Stimulated activated naive CD8-positive, alpha-beta T cell treated with anti-CD3 and anti-CD28 coated beads, Interleukin-15, Interleukin-2, amounts not matched to agents 100 ng/mL and 50 ng/mL, for 24 hours (primary cell): ENCODE data around the gene TAB2.

Source experiments
- H3K27ac Mint-ChIP-seq: one replicate; pipeline ENCODE4 v1.8.0; 2021; ENCODE audit warnings: mild to moderate bottlenecking, mixed read lengths
- H3K27me3 Mint-ChIP-seq: one replicate; pipeline ENCODE4 v1.8.0; 2021; ENCODE audit warnings: mixed read lengths
- H3K36me3 Mint-ChIP-seq: one replicate; pipeline ENCODE4 v1.8.0; 2021; ENCODE audit warnings: low read depth, mixed read lengths
- H3K4me1 Mint-ChIP-seq: one replicate; pipeline ENCODE4 v1.8.0; 2021; ENCODE audit warnings: low read depth, mixed read lengths
- H3K4me3 Mint-ChIP-seq: one replicate; pipeline ENCODE4 v1.8.0; 2021; ENCODE audit warnings: mild to moderate bottlenecking, mixed read lengths
- H3K9me3 Mint-ChIP-seq: one replicate; pipeline ENCODE4 v1.8.0; 2021; ENCODE audit warnings: mixed read lengths

Gene TAB2

GRCh38 chr6:149387779-149388512, 70.4 kb downstream of the TAB2 start:
- peaks cover 22% of the 10 kb centered on the region for H3K9me3 Mint-ChIP-seq
- H3K27ac Mint-ChIP-seq = no peak overlapping the region
- H3K4me1 Mint-ChIP-seq = peaks cover 62% of the 10 kb centered on the region
- no peak overlapping the region for H3K4me3 Mint-ChIP-seq
- peaks cover 94% of the 10 kb centered on the region for H3K36me3 Mint-ChIP-seq
- H3K27me3 Mint-ChIP-seq = no peaks in the 10 kb centered on the region

GRCh38 chr6:149389509-149390297, 72.2 kb downstream of the TAB2 start:
- no peak overlapping the region for H3K27ac Mint-ChIP-seq
- peaks cover 94% of the 10 kb centered on the region for H3K36me3 Mint-ChIP-seq
- H3K27me3 Mint-ChIP-seq = no peaks in the 10 kb centered on the region
- no peak overlapping the region for H3K4me3 Mint-ChIP-seq
- peaks cover 17% of the 10 kb centered on the region for H3K9me3 Mint-ChIP-seq
- peaks cover 63% of the 10 kb centered on the region for H3K4me1 Mint-ChIP-seq

GRCh38 chr6:149392093-149392492, 74.6 kb downstream of the TAB2 start:
- Mint-ChIP-seq H3K27me3 (no peaks in the 10 kb centered on the region), H3K4me1 (peaks cover 59% of the 10 kb centered on the region), H3K27ac (peak overlapping the region; percentile 61), H3K4me3 (no peak overlapping the region), H3K9me3 (peaks cover 2% of the 10 kb centered on the region), H3K36me3 (peaks cover 91% of the 10 kb centered on the region)

GRCh38 chr6:149392535-149392934, 75.0 kb downstream of the TAB2 start:
- no peaks in the 10 kb centered on the region for H3K27me3 Mint-ChIP-seq
- H3K36me3 Mint-ChIP-seq = peaks cover 90% of the 10 kb centered on the region
- peak overlapping the region; percentile 61 for H3K27ac Mint-ChIP-seq
- no peak overlapping the region for H3K4me3 Mint-ChIP-seq
- H3K9me3 Mint-ChIP-seq = no peaks in the 10 kb centered on the region
- peaks cover 58% of the 10 kb centered on the region for H3K4me1 Mint-ChIP-seq

GRCh38 chr6:149393002-149393679, 75.6 kb downstream of the TAB2 start:
- Mint-ChIP-seq H3K36me3 (peaks cover 88% of the 10 kb centered on the region), H3K27ac (peak overlapping the region; percentile 7), H3K4me3 (no peak overlapping the region), H3K4me1 (peaks cover 56% of the 10 kb centered on the region), H3K9me3 (no peaks in the 10 kb centered on the region), H3K27me3 (no peaks in the 10 kb centered on the region)

GRCh38 chr6:149395185-149395584, 77.7 kb downstream of the TAB2 start:
- Mint-ChIP-seq H3K4me3 (no peak overlapping the region), H3K36me3 (peaks cover 81% of the 10 kb centered on the region), H3K4me1 (peaks cover 52% of the 10 kb centered on the region), H3K27ac (no peak overlapping the region), H3K27me3 (no peaks in the 10 kb centered on the region), H3K9me3 (no peaks in the 10 kb centered on the region)

GRCh38 chr6:149397384-149397783, 79.9 kb downstream of the TAB2 start:
- H3K27me3 Mint-ChIP-seq = no peaks in the 10 kb centered on the region
- peaks cover 84% of the 10 kb centered on the region for H3K36me3 Mint-ChIP-seq
- H3K4me1 Mint-ChIP-seq = peaks cover 33% of the 10 kb centered on the region
- no peak overlapping the region for H3K27ac Mint-ChIP-seq
- no peak overlapping the region for H3K4me3 Mint-ChIP-seq
- H3K9me3 Mint-ChIP-seq = no peaks in the 10 kb centered on the region

GRCh38 chr6:149400050-149400449, 82.5 kb downstream of the TAB2 start, which contains the start of gene SUMO4:
Gene SUMO4 (plus strand): TSS chr6:149400262. CDS start chr6:149400392, 130 bp downstream.
- Mint-ChIP-seq H3K36me3 (peaks cover 82% of the 10 kb centered on the region), H3K27ac (no peak within 1 kb of the TSS), H3K4me1 (peaks cover 22% of the 10 kb centered on the region), H3K27me3 (no peaks in the 10 kb centered on the region), H3K4me3 (no peak within 1 kb of the TSS), H3K9me3 (no peaks in the 10 kb centered on the region)

- Mint-ChIP-seq H3K9me3 (no peaks in the 10 kb centered on the region), H3K4me1 (peaks cover 27% of the 10 kb centered on the region), H3K27ac (peak overlapping the region; percentile 7), H3K27me3 (no peaks in the 10 kb centered on the region), H3K4me3 (no peak overlapping the region), H3K36me3 (peaks cover 79% of the 10 kb centered on the region)
Measured at GRCh38 chr6:149403534-149403933, 86.0 kb downstream of the TAB2 start.

- Mint-ChIP-seq H3K27ac (peak overlapping the region; percentile 56), H3K36me3 (peaks cover 84% of the 10 kb centered on the region), H3K4me1 (peaks cover 40% of the 10 kb centered on the region), H3K4me3 (no peak overlapping the region), H3K27me3 (no peaks in the 10 kb centered on the region), H3K9me3 (no peaks in the 10 kb centered on the region)
Measured at GRCh38 chr6:149405823-149406765, 88.6 kb downstream of the TAB2 start.

- H3K4me3 Mint-ChIP-seq = no peak overlapping the region
- peaks cover 75% of the 10 kb centered on the region for H3K36me3 Mint-ChIP-seq
- H3K9me3 Mint-ChIP-seq = peaks cover under 1% of the 10 kb centered on the region
- peak overlapping the region; percentile 63 for H3K27ac Mint-ChIP-seq
- no peaks in the 10 kb centered on the region for H3K27me3 Mint-ChIP-seq
- peaks cover 38% of the 10 kb centered on the region for H3K4me1 Mint-ChIP-seq
Measured at GRCh38 chr6:149409617-149410016, 92.1 kb downstream of the TAB2 start.

GRCh38 chr6:149410557-149410956, 93.0 kb downstream of the TAB2 start:
- Mint-ChIP-seq H3K27me3 (no peaks in the 10 kb centered on the region), H3K27ac (no peak overlapping the region), H3K36me3 (peaks cover 72% of the 10 kb centered on the region), H3K4me3 (no peak overlapping the region), H3K9me3 (peaks cover 7% of the 10 kb centered on the region), H3K4me1 (peaks cover 34% of the 10 kb centered on the region)

- Mint-ChIP-seq H3K27ac (no peak overlapping the region), H3K4me3 (no peak overlapping the region), H3K36me3 (peaks cover 55% of the 10 kb centered on the region)
Measured at GRCh38 chr6:149414009-149414408, 96.5 kb downstream of the TAB2 start.

GRCh38 chr6:149414821-149415220, 97.3 kb downstream of the TAB2 start:
- Mint-ChIP-seq H3K27me3 (no peaks in the 10 kb centered on the region), H3K4me3 (no peak overlapping the region), H3K4me1 (peaks cover 28% of the 10 kb centered on the region), H3K9me3 (peaks cover 16% of the 10 kb centered on the region), H3K36me3 (peaks cover 47% of the 10 kb centered on the region), H3K27ac (no peak overlapping the region)

More at GRCh38 chr6:149414009-149414408, 96.5 kb downstream of the TAB2 start:
- Mint-ChIP-seq H3K27me3 (no peaks in the 10 kb centered on the region), H3K4me1 (peaks cover 31% of the 10 kb centered on the region), H3K9me3 (peaks cover 16% of the 10 kb centered on the region)
